OCI-LY3 (cell line): ENCODE measurements around the gene EIF4ENIF1.

Source experiments
- CTCF ChIP-seq: fragments of 200-600, 300-600 bp; sonication (generic); IDR thresholded peaks from 2 replicates; pipeline ENCODE4 v1.5.1; 2014; ENCODE audit warnings: antibody characterized with exemption, low read length, low read depth
- EZH2phosphoT487 ChIP-seq: fragments of 200-600 bp; shearing (Covaris generic); IDR thresholded peaks from 2 replicates; pipeline ENCODE4 v1.6.1; 2018; ENCODE audit warnings: antibody characterized with exemption, mixed run types, low read depth

GRCh38 chr22:31533374-31533773, 43.7 kb upstream of the EIF4ENIF1 start:
- no peak for TF ChIP-seq CTCF
- no peak for TF ChIP-seq EZH2phosphoT487
